Stimulated activated CD4-positive, alpha-beta T cell treated with anti-CD3 and anti-CD28 coated beads, Interleukin-12 subunit alpha, Interleukin-12 subunit beta, amount 100 ng/mL, for 4 hours (primary cell): ENCODE data around the gene TSBP1.
"Not testable (repeated sequence)": the region's sequence is repeated elsewhere in the genome, so short reads cannot be mapped to it uniquely, and the experiment has no call there.

Source experiments
- DNase-seq: peaks from one replicate; pipeline ENCODE4 v3.0.0-alpha.2; 2020

TSBP1 gene

GRCh38 chr6:32371229-32371628 lies 474 bp downstream of the TSBP1 start:
- DNase-seq: no peak

GRCh38 chr6:32370505-32370904 lies 1.2 kb downstream of the TSBP1 start:
- DNase-seq: no peak

- no peak for DNase-seq
Observed at GRCh38 chr6:32369660-32370059, 2.0 kb downstream of the TSBP1 start.

- no peak for DNase-seq
Observed at GRCh38 chr6:32367644-32368043, 4.1 kb downstream of the TSBP1 start.

- DNase-seq: not testable (repeated sequence)
Observed at GRCh38 chr6:32359225-32359624, 12.5 kb downstream of the TSBP1 start.

GRCh38 chr6:32358548-32358947 lies 13.2 kb downstream of the TSBP1 start:
- not testable (repeated sequence) for DNase-seq

GRCh38 chr6:32355018-32355417 lies 16.7 kb downstream of the TSBP1 start:
- no peak for DNase-seq

GRCh38 chr6:32353348-32353747 lies 18.4 kb downstream of the TSBP1 start:
- no peak for DNase-seq

- no peak for DNase-seq
Observed at GRCh38 chr6:32340242-32340641, 31.5 kb downstream of the TSBP1 start.

GRCh38 chr6:32337186-32337805 lies 34.4 kb downstream of the TSBP1 start:
- DNase-seq: no peak

- no peak for DNase-seq
Observed at GRCh38 chr6:32332433-32332832, 39.3 kb downstream of the TSBP1 start.

GRCh38 chr6:32329141-32329540 lies 42.6 kb downstream of the TSBP1 start:
- no peak for DNase-seq

GRCh38 chr6:32327103-32327502 lies 44.6 kb downstream of the TSBP1 start:
- DNase-seq: no peak

GRCh38 chr6:32318501-32318900 lies 53.2 kb downstream of the TSBP1 start:
- DNase-seq: no peak

GRCh38 chr6:32317541-32317940 lies 54.2 kb downstream of the TSBP1 start:
- DNase-seq: no peak

GRCh38 chr6:32313964-32314363 lies 57.7 kb downstream of the TSBP1 start:
- no peak for DNase-seq

- DNase-seq: no peak
Observed at GRCh38 chr6:32298632-32299336, 72.9 kb downstream of the TSBP1 start.

GRCh38 chr6:32294980-32295379 lies 76.7 kb downstream of the TSBP1 start:
- not testable (repeated sequence) for DNase-seq

- DNase-seq: no peak
Observed at GRCh38 chr6:32294566-32294965, 77.1 kb downstream of the TSBP1 start.

- DNase-seq: no peak
Observed at GRCh38 chr6:32293695-32294094, 78.0 kb downstream of the TSBP1 start.

GRCh38 chr6:32291543-32291942 lies 80.2 kb downstream of the TSBP1 start:
- no peak for DNase-seq

GRCh38 chr6:32290886-32291450 lies 80.7 kb downstream of the TSBP1 start:
- DNase-seq: no peak

- DNase-seq: no peak
Observed at GRCh38 chr6:32288426-32288825, 83.3 kb downstream of the TSBP1 start.

- DNase-seq: not testable (repeated sequence)
Observed at GRCh38 chr6:32273801-32274577, 97.7 kb downstream of the TSBP1 start.
